GM23338 (cell line): ENCODE data around the gene CHD2. TPM values are rescaled to one million over a fixed set of nuclear protein-coding genes. Genes with fewer than 3 reads are reported as not detected.

Experiments
- ATAC-seq: fragments of 200-7000 bp; cut with Tn5 transposase; 3 replicates; pipeline ENCODE4 v1.9.1; 2020
- DNase-seq: peaks from one replicate; pipeline ENCODE4 v3.0.0-alpha.2; 2015; ENCODE audit warnings: low spot score
- H2AFZ ChIP-seq: fragments of 200-600 bp; sonication (generic); 2 replicates; pipeline ENCODE4 v1.8.0; 2016; ENCODE audit warnings: antibody characterized with exemption, mild to moderate bottlenecking, moderate library complexity
- H3F3A ChIP-seq: fragments of 200-600 bp; sonication (generic); replicated peaks from 2 replicates; pipeline ENCODE4 v1.8.0; 2017; ENCODE audit warnings: antibody characterized with exemption, mixed run types, low read depth
- H3K27ac ChIP-seq: fragments of 200-600 bp; sonication (generic); 2 replicates; pipeline ENCODE4 v1.6.1; 2016; ENCODE audit warnings: low read depth
- H3K27me3 ChIP-seq: fragments of 200-600 bp; sonication (generic); 2 replicates; pipeline ENCODE4 v1.8.0; 2016; ENCODE audit warnings: mild to moderate bottlenecking, mixed run types, moderate library complexity; ENCODE audit not compliant: insufficient read depth
- H3K36me3 ChIP-seq: fragments of 200-600 bp; sonication (generic); 2 replicates; pipeline ENCODE4 v1.8.0; 2016; ENCODE audit warnings: mild to moderate bottlenecking; ENCODE audit not compliant: insufficient read depth
- H3K4me1 ChIP-seq: fragments of 200-600 bp; sonication (generic); 2 replicates; pipeline ENCODE4 v1.8.0; 2016; ENCODE audit warnings: mild to moderate bottlenecking, moderate library complexity; ENCODE audit not compliant: insufficient read depth
- H3K4me2 ChIP-seq: fragments of 200-600 bp; sonication (generic); 2 replicates; pipeline ENCODE4 v1.7.1; 2017; ENCODE audit warnings: mixed run types
- H3K4me3 ChIP-seq: fragments of 200-600 bp; sonication (generic); 2 replicates; pipeline ENCODE4 v1.6.1; 2016; ENCODE audit warnings: mixed run types
- H3K79me2 ChIP-seq: fragments of 200-600 bp; sonication (generic); replicated peaks from 2 replicates; pipeline ENCODE4 v1.8.0; 2017; ENCODE audit warnings: mild to moderate bottlenecking; ENCODE audit not compliant: insufficient read depth
- H3K9me2 ChIP-seq: fragments of 200-600 bp; sonication (generic); 2 replicates; pipeline ENCODE4 v1.8.0; 2017; ENCODE audit not compliant: insufficient read depth
- H4K20me1 ChIP-seq: fragments of 200-600 bp; sonication (generic); replicated peaks from 2 replicates; pipeline ENCODE4 v1.8.0; 2017; ENCODE audit warnings: mild to moderate bottlenecking; ENCODE audit not compliant: insufficient read depth
- H3K27ac Mint-ChIP-seq: 2 replicates; pipeline ENCODE4 v1.8.0; 2020; ENCODE audit warnings: inconsistent platforms, mild to moderate bottlenecking, moderate library complexity, mixed read lengths
- H3K27me3 Mint-ChIP-seq: 3 replicates; pipeline ENCODE4 v1.8.0; 2022; ENCODE audit warnings: low read depth, mild to moderate bottlenecking, moderate library complexity, mixed read lengths, inconsistent platforms; ENCODE audit not compliant: insufficient read depth, poor library complexity
- H3K36me3 Mint-ChIP-seq: 3 replicates; pipeline ENCODE4 v1.8.0; 2021; ENCODE audit warnings: low read depth, mild to moderate bottlenecking, inconsistent platforms, moderate library complexity, mixed read lengths
- H3K4me1 Mint-ChIP-seq: 3 replicates; pipeline ENCODE4 v1.8.0; 2020; ENCODE audit warnings: mild to moderate bottlenecking, inconsistent platforms, mixed read lengths
- H3K4me3 Mint-ChIP-seq: 3 replicates; pipeline ENCODE4 v1.8.0; 2021; ENCODE audit warnings: moderate library complexity, mild to moderate bottlenecking, inconsistent platforms, mixed read lengths
- H3K9me3 Mint-ChIP-seq: 3 replicates; pipeline ENCODE4 v1.8.0; 2020; ENCODE audit warnings: moderate library complexity, mild to moderate bottlenecking, inconsistent platforms, mixed read lengths
- CREB1 ChIP-seq: fragments of 250-450 bp; sonication (Bioruptor Pico); IDR thresholded peaks from 2 replicates; pipeline ENCODE4 v1.5.0; 2020; ENCODE audit warnings: low read depth, mild to moderate bottlenecking, moderate library complexity
- CTCF ChIP-seq, 2 experiments: fragments of 200-600 bp in 1 of 2; sonication (generic) in 1 of 2; conservative IDR thresholded peaks; 2 replicates each; pipeline versions ENCODE4 v1.5.1 to v1.6.1; 2016 to 2017; ENCODE audit warnings: antibody characterized with exemption in 2 of 2, low read depth in 2 of 2, mild to moderate bottlenecking in 2 of 2, moderate library complexity in 1 of 2
- ETS1 ChIP-seq: IDR thresholded peaks from 2 replicates; pipeline ENCODE4 v1.6.1; 2016; ENCODE audit warnings: antibody characterized with exemption
- EZH2 ChIP-seq: fragments of 200-600 bp; sonication (generic); IDR thresholded peaks from one replicate; pipeline ENCODE4 v1.8.0; 2017; ENCODE audit warnings: antibody characterized with exemption, mild to moderate bottlenecking, low read depth; ENCODE audit not compliant: unreplicated experiment
- EZH2phosphoT487 ChIP-seq: fragments of 200-600 bp; sonication (generic); IDR thresholded peaks from one replicate; pipeline ENCODE4 v1.8.1; 2018; ENCODE audit warnings: antibody characterized with exemption; ENCODE audit not compliant: unreplicated experiment
- JUNB ChIP-seq: IDR thresholded peaks from one replicate; pipeline ENCODE4 v1.6.1; 2016; ENCODE audit warnings: antibody characterized with exemption; ENCODE audit not compliant: unreplicated experiment
- ZNF114 ChIP-seq: fragments of 250-450 bp; sonication (Bioruptor Pico); IDR thresholded peaks from 2 replicates; pipeline ENCODE4 v1.5.0; 2020; ENCODE audit warnings: mild to moderate bottlenecking, moderate library complexity
- ZNF331 ChIP-seq: fragments of 250-450 bp; sonication (Bioruptor Pico); IDR thresholded peaks from 2 replicates; pipeline ENCODE4 v1.5.0; 2020; ENCODE audit warnings: low read depth, mild to moderate bottlenecking, moderate library complexity
- polyA plus RNA-seq: library from polyadenylated mRNA; unstranded; fragments of >200 nt; fragmentation: Nextera tagmentation; extraction: Ambion mirVana; gene quantifications from 2 replicates; pipeline ENCODE4 v1.2.1, GENCODE V29; 2016
- total RNA-seq: library from RNA; depleted of rRNA; stranded (reverse); fragments of >200 nt; shearing (Covaris generic); gene quantifications from 2 replicates; pipeline ENCODE4 v1.2.3, GENCODE V29; 2014

The CHD2 gene
- total and polyA plus RNA-seq, 2 experiments from 2014 or later = 119 to 130 TPM

- TF ChIP-seq CTCF (conservative IDR thresholded peaks at IDR 0.05; ENCODE audit: low read depth in 2 of 2) (no peak), CREB1 (no peak), ZNF114 (CRISPR knock-in tag) (no peak), EZH2phosphoT487 (no peak), ETS1 (no peak), ZNF331 (no peak), EZH2 (no peak)
Observed at GRCh38 chr15:93029836-93030429, 129.8 kb downstream of the CHD2 start (continued).

- H3K27ac ChIP-seq = no peak overlapping the region
- H3F3A ChIP-seq = peaks cover 14% of the 10 kb centered on the region
- peaks cover 25% of the 10 kb centered on the region for H3K36me3 Mint-ChIP-seq
- DNase-seq (peak; percentile 87), ATAC-seq (peak; percentile 83)
- H3K4me1 ChIP-seq = no peaks in the 10 kb centered on the region
- no peaks in the 10 kb centered on the region for H3K27me3 ChIP-seq
- peaks cover 16% of the 10 kb centered on the region for H3K9me3 Mint-ChIP-seq
- no peak overlapping the region for H3K4me3 Mint-ChIP-seq
- H3K9me2 ChIP-seq = no peaks in the 10 kb centered on the region
- TF ChIP-seq ZNF331 (no peak), CTCF (conservative IDR thresholded peaks at IDR 0.05; ENCODE audit: low read depth in 2 of 2) (peak; percentile 74 to 94), JUNB (no peak)
- H3K27ac Mint-ChIP-seq = no peak overlapping the region
- H3K4me1 Mint-ChIP-seq = peaks cover 20% of the 10 kb centered on the region
- peak overlapping the region; percentile 88 for H2AFZ ChIP-seq
- H3K4me2 ChIP-seq = no peak overlapping the region
- no peaks in the 10 kb centered on the region for H3K79me2 ChIP-seq
- peaks cover 20% of the 10 kb centered on the region for H3K27me3 Mint-ChIP-seq
- H3K4me3 ChIP-seq = no peak overlapping the region
- no peaks in the 10 kb centered on the region for H3K36me3 ChIP-seq
- H4K20me1 ChIP-seq = peaks cover 4% of the 10 kb centered on the region
Observed at GRCh38 chr15:93030430-93031102, 130.4 kb downstream of the CHD2 start.
